Karpas-422 (cell line): ENCODE data around the gene ADAMTSL3. TPM values are rescaled to one million over a fixed set of nuclear protein-coding genes. Genes with fewer than 3 reads are reported as not detected.

Experiments
- DNase-seq: peaks from one replicate; pipeline ENCODE4 v3.0.0-alpha.2; 2015
- H2AFZ ChIP-seq: fragments of 200-600 bp; sonication (generic); 2 replicates; pipeline ENCODE4 v1.6.1; 2014; ENCODE audit warnings: antibody characterized with exemption, low read length, mixed read lengths
- H3K27ac ChIP-seq: fragments of 200-600 bp; sonication (generic); 2 replicates; pipeline ENCODE4 v1.5.1; 2014; ENCODE audit warnings: mild to moderate bottlenecking, low read length, moderate library complexity
- H3K27me3 ChIP-seq: fragments of 200-600 bp; sonication (generic); 2 replicates; pipeline ENCODE4 v1.6.1; 2014; ENCODE audit warnings: low read length, mixed read lengths
- H3K36me3 ChIP-seq: fragments of 200-600 bp; sonication (generic); 2 replicates; pipeline ENCODE4 v1.6.1; 2014; ENCODE audit warnings: low read length, mixed read lengths; ENCODE audit not compliant: insufficient read depth
- H3K4me1 ChIP-seq: fragments of 200-600 bp; sonication (generic); 2 replicates; pipeline ENCODE4 v1.6.1; 2014; ENCODE audit warnings: mild to moderate bottlenecking, low read length, mixed read lengths
- H3K4me2 ChIP-seq: fragments of 200-600 bp; sonication (generic); 2 replicates; pipeline ENCODE4 v1.6.1; 2014; ENCODE audit warnings: low read length, low read depth, mild to moderate bottlenecking; ENCODE audit not compliant: poor library complexity, severe bottlenecking
- H3K4me3 ChIP-seq: fragments of 200-600 bp; sonication (generic); 2 replicates; pipeline ENCODE4 v1.5.1; 2014; ENCODE audit warnings: mild to moderate bottlenecking, antibody characterized with exemption, low read length, mixed read lengths
- H3K79me2 ChIP-seq: fragments of 200-600 bp; sonication (generic); 2 replicates; pipeline ENCODE4 v1.6.1; 2014; ENCODE audit warnings: mild to moderate bottlenecking, low read length, mixed read lengths
- H3K9ac ChIP-seq: fragments of 200-600 bp; sonication (generic); 2 replicates; pipeline ENCODE4 v1.6.0; 2014; ENCODE audit warnings: low read length
- H3K9me2 ChIP-seq: fragments of 200-600 bp; sonication (generic), shearing (Covaris generic); replicated peaks from 2 replicates; pipeline ENCODE4 v1.6.0; 2014; ENCODE audit warnings: mild to moderate bottlenecking, low read length, moderate library complexity; ENCODE audit not compliant: insufficient read depth
- H3K9me3 ChIP-seq: fragments of 300-700, 200-600 bp; sonication (generic); 2 replicates; pipeline ENCODE4 v1.6.1; 2014; ENCODE audit warnings: low read length, mixed read lengths
- H4K20me1 ChIP-seq: fragments of 200-600 bp; sonication (generic); 2 replicates; pipeline ENCODE4 v1.6.1; 2014; ENCODE audit warnings: mild to moderate bottlenecking, antibody characterized with exemption, low read length, low read depth; ENCODE audit not compliant: insufficient read depth
- total RNA-seq: library from RNA; depleted of rRNA; stranded (reverse); fragments of >200 nt; shearing (Covaris generic); gene quantifications from 2 replicates; pipeline ENCODE4 v1.2.3, GENCODE V29; 2014; ENCODE audit warnings: low replicate concordance

The ADAMTSL3 gene
- total RNA-seq, 1 experiment from 2014 or later = not detected

- Histone ChIP-seq H2AFZ (no peak overlapping the region), H3K9me2 (no peaks in the 10 kb centered on the region), H3K4me3 (no peak overlapping the region), H3K9me3 (no peaks in the 10 kb centered on the region), H3K36me3 (no peaks in the 10 kb centered on the region), H3K27me3 (0 out of 2 replicates have a peak, but pooled peaks cover 2% of the 10 kb centered on the region), H3K4me1 (no peaks in the 10 kb centered on the region), H4K20me1 (no peaks in the 10 kb centered on the region), H3K4me2 (no peak overlapping the region), H3K27ac (no peak overlapping the region), H3K9ac (no peak overlapping the region), H3K79me2 (no peaks in the 10 kb centered on the region)
- DNase-seq = no peak
Measured at GRCh38 chr15:83999396-84000135, 345.6 kb downstream of the ADAMTSL3 start.

DNA sequence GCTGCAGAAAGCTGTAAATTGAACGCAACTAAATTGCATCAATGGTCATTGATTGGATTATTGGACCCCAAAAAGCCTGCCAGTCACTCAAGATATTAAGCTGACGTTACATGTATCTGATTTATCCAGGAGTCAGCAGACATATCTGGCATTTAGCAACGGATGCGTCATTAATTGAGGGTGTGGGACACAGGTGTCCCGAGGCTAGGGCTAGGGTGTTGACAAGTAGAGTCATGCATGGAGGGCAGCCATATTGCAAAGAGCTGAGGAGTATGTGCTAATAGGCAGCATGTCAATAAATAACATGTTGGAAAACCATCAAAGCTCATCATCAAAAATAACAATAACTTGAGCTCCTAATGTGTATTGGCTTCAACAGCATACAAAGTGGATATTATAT, 347.1 kb downstream of the ADAMTSL3 start:
- no peaks in the 10 kb centered on the region for H3K4me1 ChIP-seq
- H3K27me3 ChIP-seq = 0 out of 2 replicates have a peak, but pooled peaks cover 2% of the 10 kb centered on the region
- no peaks in the 10 kb centered on the region for H4K20me1 ChIP-seq
- no peak overlapping the region for H3K4me3 ChIP-seq
- H3K9ac ChIP-seq = no peak overlapping the region
- no peaks in the 10 kb centered on the region for H3K9me3 ChIP-seq
- no peak overlapping the region for H3K27ac ChIP-seq
- no peaks in the 10 kb centered on the region for H3K9me2 ChIP-seq
- no peak overlapping the region for H2AFZ ChIP-seq
- no peak for DNase-seq
- no peak overlapping the region for H3K4me2 ChIP-seq
- H3K79me2 ChIP-seq = no peaks in the 10 kb centered on the region
- H3K36me3 ChIP-seq = no peaks in the 10 kb centered on the region

GRCh38 chr15:84001655-84002054, 347.7 kb downstream of the ADAMTSL3 start:
- Histone ChIP-seq H3K36me3 (no peaks in the 10 kb centered on the region), H3K9ac (no peak overlapping the region), H3K4me2 (no peak overlapping the region), H3K27me3 (0 out of 2 replicates have a peak, but pooled peaks cover 2% of the 10 kb centered on the region), H4K20me1 (no peaks in the 10 kb centered on the region), H2AFZ (no peak overlapping the region), H3K27ac (no peak overlapping the region), H3K9me3 (no peaks in the 10 kb centered on the region), H3K4me1 (no peaks in the 10 kb centered on the region), H3K79me2 (no peaks in the 10 kb centered on the region), H3K4me3 (no peak overlapping the region), H3K9me2 (no peaks in the 10 kb centered on the region)
- DNase-seq = no peak

- no peak for DNase-seq
- Histone ChIP-seq H3K4me3 (no peak overlapping the region), H3K9ac (no peak overlapping the region), H3K9me2 (no peaks in the 10 kb centered on the region), H3K79me2 (no peaks in the 10 kb centered on the region), H3K36me3 (no peaks in the 10 kb centered on the region), H3K27ac (no peak overlapping the region), H3K4me1 (no peaks in the 10 kb centered on the region), H2AFZ (no peak overlapping the region), H3K4me2 (no peak overlapping the region), H3K27me3 (0 out of 2 replicates have a peak, but pooled peaks cover 2% of the 10 kb centered on the region), H4K20me1 (no peaks in the 10 kb centered on the region), H3K9me3 (no peaks in the 10 kb centered on the region)
Measured at GRCh38 chr15:84003791-84004503, 350.0 kb downstream of the ADAMTSL3 start.

DNA sequence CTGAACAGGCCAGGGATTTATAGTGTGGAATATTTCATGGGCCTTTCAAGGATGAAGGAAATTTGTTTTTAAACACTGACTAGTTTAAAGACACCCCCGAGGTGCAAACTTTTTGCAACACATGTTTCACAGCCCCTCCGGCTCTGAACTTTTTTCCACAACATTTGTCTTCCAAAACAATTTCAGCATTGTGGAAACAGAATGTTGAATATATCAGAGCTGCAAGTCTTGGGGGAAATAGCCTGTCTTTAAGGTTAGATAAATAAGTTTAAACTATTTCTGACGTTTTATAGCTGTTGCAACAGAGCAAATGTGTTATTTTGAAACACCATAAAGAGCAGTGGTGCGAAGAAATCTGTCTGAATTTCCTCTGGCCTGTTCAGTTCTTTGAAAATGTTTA, 352.5 kb downstream of the ADAMTSL3 start:
- Histone ChIP-seq H3K36me3 (no peaks in the 10 kb centered on the region), H3K4me1 (no peaks in the 10 kb centered on the region), H3K27ac (no peak overlapping the region), H3K9ac (no peak overlapping the region), H2AFZ (no peak overlapping the region), H3K79me2 (no peaks in the 10 kb centered on the region), H3K4me3 (no peak overlapping the region), H3K9me2 (no peaks in the 10 kb centered on the region), H3K9me3 (no peaks in the 10 kb centered on the region), H3K27me3 (0 out of 2 replicates have a peak, but pooled peaks cover under 1% of the 10 kb centered on the region), H3K4me2 (no peak overlapping the region), H4K20me1 (no peaks in the 10 kb centered on the region)
- no peak for DNase-seq

DNA sequence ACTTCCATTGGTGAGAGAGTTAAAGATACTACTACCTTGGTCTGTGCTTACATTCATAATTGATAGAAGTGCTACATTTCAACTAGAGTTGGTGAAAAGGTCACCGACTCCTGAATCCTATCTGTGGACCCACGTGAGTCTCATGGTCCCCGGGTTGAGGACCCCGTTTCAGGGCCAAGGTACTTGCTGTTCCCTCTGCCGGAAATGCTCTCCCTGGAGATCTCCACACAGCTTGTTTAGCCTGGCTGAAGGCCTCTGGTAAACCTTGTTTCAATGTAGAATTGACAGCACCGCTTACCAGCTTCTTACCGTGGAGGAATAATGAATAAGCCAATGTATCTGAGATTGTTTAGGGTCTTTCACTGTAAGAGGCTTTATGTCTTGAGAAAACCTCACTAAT, 355.7 kb downstream of the ADAMTSL3 start:
- Histone ChIP-seq H3K9me2 (no peaks in the 10 kb centered on the region), H3K79me2 (no peaks in the 10 kb centered on the region), H3K4me2 (no peak overlapping the region), H4K20me1 (no peaks in the 10 kb centered on the region), H3K4me3 (no peak overlapping the region), H2AFZ (no peak overlapping the region), H3K9me3 (no peaks in the 10 kb centered on the region), H3K27me3 (no peaks in the 10 kb centered on the region), H3K9ac (no peak overlapping the region), H3K36me3 (no peaks in the 10 kb centered on the region), H3K4me1 (no peaks in the 10 kb centered on the region), H3K27ac (no peak overlapping the region)
- DNase-seq = no peak

DNA sequence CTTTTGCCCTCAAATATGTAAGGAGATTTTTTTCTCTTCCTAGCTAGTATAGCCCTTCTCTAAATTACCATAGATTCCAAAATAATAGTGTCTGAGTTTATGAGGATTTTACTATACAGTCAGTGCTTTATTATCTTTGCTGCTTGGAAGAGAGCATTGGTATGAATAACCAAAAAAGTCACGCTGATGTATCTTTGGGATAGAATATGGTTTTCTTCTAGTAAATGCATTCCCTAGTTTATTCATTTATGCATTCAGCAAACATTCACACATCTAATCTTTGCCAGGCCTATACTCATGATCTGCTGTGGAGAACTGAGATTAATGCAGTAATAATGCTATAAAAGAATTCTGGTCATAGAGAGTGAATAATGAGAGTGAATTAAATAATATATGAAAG, 356.3 kb downstream of the ADAMTSL3 start:
- no peaks in the 10 kb centered on the region for H3K27me3 ChIP-seq
- H3K9me2 ChIP-seq = no peaks in the 10 kb centered on the region
- H3K9ac ChIP-seq = no peak overlapping the region
- no peaks in the 10 kb centered on the region for H3K36me3 ChIP-seq
- no peak overlapping the region for H3K4me2 ChIP-seq
- H3K4me3 ChIP-seq = no peak overlapping the region
- H3K79me2 ChIP-seq = no peaks in the 10 kb centered on the region
- no peak for DNase-seq
- no peak overlapping the region for H3K27ac ChIP-seq
- no peak overlapping the region for H2AFZ ChIP-seq
- no peaks in the 10 kb centered on the region for H3K4me1 ChIP-seq
- H3K9me3 ChIP-seq = no peaks in the 10 kb centered on the region
- no peaks in the 10 kb centered on the region for H4K20me1 ChIP-seq

DNA sequence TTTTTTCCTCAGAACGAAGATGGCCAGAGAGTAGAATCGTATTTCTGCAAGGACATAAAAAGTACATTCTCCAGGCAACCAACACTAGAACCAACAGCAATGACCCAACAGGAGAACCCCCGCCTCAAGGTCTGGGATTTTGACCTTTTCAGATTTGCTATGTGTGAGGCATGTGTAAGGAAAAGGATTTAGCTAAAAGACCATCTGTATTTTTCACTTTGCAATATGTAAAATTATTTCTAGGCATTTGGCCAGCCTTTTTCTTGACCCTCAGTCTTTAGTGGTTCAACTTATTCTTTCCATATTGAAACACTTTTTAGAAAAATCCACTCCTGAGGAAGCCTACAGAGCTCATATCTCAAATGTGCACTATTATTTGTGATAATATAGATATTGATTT, 362.4 kb downstream of the ADAMTSL3 start:
- Histone ChIP-seq H3K79me2 (no peaks in the 10 kb centered on the region), H3K27ac (no peak overlapping the region), H4K20me1 (no peaks in the 10 kb centered on the region), H3K9me2 (no peaks in the 10 kb centered on the region), H3K4me3 (no peak overlapping the region), H3K27me3 (no peaks in the 10 kb centered on the region), H3K4me2 (no peak overlapping the region), H2AFZ (no peak overlapping the region), H3K9me3 (no peaks in the 10 kb centered on the region), H3K36me3 (no peaks in the 10 kb centered on the region), H3K4me1 (no peaks in the 10 kb centered on the region), H3K9ac (no peak overlapping the region)
- DNase-seq = no peak
